Measurements from ENCODE around the gene DRC7.

- no peak for TF ChIP-seq CTCF (IDR thresholded peaks at IDR 0.05)
- TF ChIP-seq POLR2A (IDR thresholded peaks at IDR 0.05) = no peak
Observed at GRCh38 chr16:57688987-57689761, 5.4 kb upstream of the DRC7 start.

Data from esophagus squamous epithelium (tissue), 4 donors.